Skin of body (tissue), 2 donors: Measurements from ENCODE around the gene ELMO1. TPM values are rescaled to one million over a fixed set of nuclear protein-coding genes. Genes with fewer than 3 reads are reported as not detected.
"Not testable (repeated sequence)": the region's sequence is repeated elsewhere in the genome, so short reads cannot be mapped to it uniquely, and the experiment has no call there.

Source experiments
- DNase-seq: peaks from one replicate; lab custom pipeline; 2025; lab: John Stamatoyannopoulos, UW
- total RNA-seq: library from RNA; depleted of rRNA; stranded (reverse); fragments of >200 nt; gene quantifications from one replicate; pipeline ENCODE4 v1.2.3, GENCODE V29; 2014

Gene ELMO1
- total RNA-seq, 1 donor from 2014 or later = 37.9 TPM

GRCh38 chr7:37144423-37144822, 304.2 kb downstream of the ELMO1 start:
- no peak for DNase-seq

- no peak for DNase-seq
Measured at GRCh38 chr7:37142958-37143357, 305.7 kb downstream of the ELMO1 start.

- DNase-seq = no peak
Measured at GRCh38 chr7:37141742-37142141, 306.9 kb downstream of the ELMO1 start.

GRCh38 chr7:37133902-37134301, 314.8 kb downstream of the ELMO1 start:
- DNase-seq = not testable (repeated sequence)

GRCh38 chr7:37131855-37132254, 316.8 kb downstream of the ELMO1 start:
- no peak for DNase-seq

- DNase-seq = no peak
Measured at GRCh38 chr7:37129035-37129425, 319.6 kb downstream of the ELMO1 start.

GRCh38 chr7:37128327-37129034, 320.2 kb downstream of the ELMO1 start:
- no peak for DNase-seq

- DNase-seq = no peak
Measured at GRCh38 chr7:37119296-37119860, 329.3 kb downstream of the ELMO1 start.

- DNase-seq = no peak
Measured at GRCh38 chr7:37118004-37118403, 330.7 kb downstream of the ELMO1 start.

- no peak for DNase-seq
Measured at GRCh38 chr7:37117292-37117691, 331.4 kb downstream of the ELMO1 start.

- DNase-seq = no peak
Measured at GRCh38 chr7:37116093-37116701, 332.5 kb downstream of the ELMO1 start.

GRCh38 chr7:37113661-37114355, 334.9 kb downstream of the ELMO1 start:
- no peak for DNase-seq

- DNase-seq = no peak
Measured at GRCh38 chr7:37112876-37113275, 335.8 kb downstream of the ELMO1 start.

- no peak for DNase-seq
Measured at GRCh38 chr7:37112218-37112617, 336.4 kb downstream of the ELMO1 start.

GRCh38 chr7:37111459-37111858, 337.2 kb downstream of the ELMO1 start:
- no peak for DNase-seq

- DNase-seq = no peak
Measured at GRCh38 chr7:37110660-37111424, 337.8 kb downstream of the ELMO1 start.

- DNase-seq = no peak
Measured at GRCh38 chr7:37109843-37110242, 338.8 kb downstream of the ELMO1 start.

- DNase-seq = no peak
Measured at GRCh38 chr7:37109016-37109683, 339.5 kb downstream of the ELMO1 start.

- no peak for DNase-seq
Measured at GRCh38 chr7:37108615-37109014, 340.0 kb downstream of the ELMO1 start.

- DNase-seq = no peak
Measured at GRCh38 chr7:37107047-37107750, 341.5 kb downstream of the ELMO1 start.
